Placental pericyte (primary cell): ENCODE results near the gene RABGAP1L. TPM values are rescaled to one million over a fixed set of nuclear protein-coding genes. Genes with fewer than 3 reads are reported as not detected.

Source experiments
- small RNA-seq: library from RNA; depleted of rRNA; stranded (forward); fragments of <200 nt; gene quantifications from one replicate; pipeline ENCODE3, GENCODE V24; 2012; ENCODE audit warnings: low replicate concordance
- total RNA-seq: library from RNA; depleted of rRNA; stranded (reverse); fragments of >200 nt; gene quantifications from 2 replicates; pipeline ENCODE4 v1.2.3, GENCODE V29; 2012

Gene RABGAP1L
- 18.4 and 32.4 TPM in 2 replicates for total RNA-seq

DNA sequence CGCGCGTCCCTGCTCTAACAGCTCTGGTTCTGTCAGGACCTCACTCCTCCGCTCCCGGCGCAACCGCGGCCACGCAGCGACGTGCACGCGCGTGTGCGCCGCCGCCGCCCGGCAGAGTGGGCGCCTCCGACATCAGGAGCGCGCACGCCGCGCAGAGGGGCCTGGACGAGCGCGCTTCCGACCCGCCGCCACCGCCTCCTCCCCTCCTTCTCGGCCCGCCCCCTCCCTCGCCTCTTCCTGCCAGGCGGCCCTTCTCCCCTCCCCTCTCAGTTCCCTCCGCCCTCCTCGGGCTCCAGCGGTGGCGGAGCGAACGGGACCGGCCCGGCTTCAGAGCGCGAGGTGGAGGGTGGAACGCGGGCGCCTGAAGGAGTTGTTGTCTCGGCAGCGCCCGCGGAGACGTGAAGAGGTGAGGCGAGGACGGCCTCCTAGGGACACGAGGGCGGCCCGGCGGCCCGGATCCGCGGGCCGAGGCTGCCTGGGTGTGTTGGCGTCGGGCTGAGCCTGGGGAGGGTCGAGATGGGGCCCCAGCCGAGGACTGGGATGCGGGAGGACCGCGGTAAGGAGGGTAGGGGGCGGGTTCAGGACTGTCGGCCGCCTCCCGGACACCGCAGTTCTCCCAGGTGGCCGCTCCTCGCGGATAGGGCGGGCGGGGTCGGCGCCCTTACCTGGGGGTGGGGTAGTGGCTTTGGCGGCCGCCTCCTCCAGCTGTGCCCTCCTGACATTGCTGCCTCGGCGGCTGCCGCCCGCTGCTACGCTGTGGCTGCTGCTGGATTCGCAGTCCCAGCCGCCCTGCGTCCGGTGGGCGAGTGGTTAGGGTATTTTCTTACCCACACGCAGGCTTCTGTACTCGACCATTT is at the start of gene RABGAP1L:
TSS of gene RABGAP1L (plus strand) at position 269 of the 857 bp plus-strand sequence.

GRCh38 chr1:174447866-174448530 is 288.7 kb downstream of the RABGAP1L start, which contains the start of gene GPR52:
TSS of gene GPR52 (plus strand) at chr1:174447964. CDS start at chr1:174448112, 148 bp downstream.

DNA sequence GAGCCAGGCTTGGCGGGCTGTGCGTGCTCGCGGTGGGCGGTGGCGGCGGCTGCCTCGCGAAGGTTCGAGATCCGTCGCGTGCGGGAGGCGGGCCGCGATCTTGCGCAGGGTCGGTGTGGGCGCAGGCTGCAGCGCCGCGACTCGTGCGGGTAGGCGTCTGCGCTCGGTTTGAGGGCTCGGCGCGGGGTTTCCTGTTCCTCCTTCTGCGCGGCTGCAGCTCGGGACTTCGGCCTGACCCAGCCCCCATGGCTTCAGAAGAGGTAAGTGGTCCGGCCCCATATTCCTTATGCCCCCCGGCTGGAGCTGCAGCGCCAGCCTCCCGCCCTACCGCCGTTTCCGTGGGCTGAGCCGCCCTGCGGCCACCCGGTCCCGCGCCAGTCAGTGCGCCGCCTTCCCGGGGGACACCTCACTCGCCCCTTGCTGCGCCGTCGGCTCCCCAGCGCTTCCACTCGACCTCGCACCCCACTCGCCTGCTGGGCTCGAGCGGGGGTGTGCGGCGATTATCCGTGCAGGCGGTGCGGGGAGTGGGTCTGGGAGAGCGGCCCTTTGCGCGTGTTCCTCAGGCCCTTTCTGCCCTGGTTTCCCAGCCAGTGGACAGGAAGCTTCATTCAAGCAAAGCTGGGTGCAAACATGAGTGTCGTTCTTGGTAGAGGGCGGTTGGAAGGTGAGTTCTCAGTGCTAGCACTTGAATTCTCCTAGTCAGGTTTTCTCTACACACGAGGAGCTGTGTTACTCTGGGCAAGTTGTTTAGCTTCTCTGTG is 840.8 kb downstream of the RABGAP1L start, which contains the start of gene CACYBP:
TSS of gene CACYBP (plus strand) at position 12 of the 761 bp plus-strand sequence. CDS start at position 246, 234 bp downstream.

DNA sequence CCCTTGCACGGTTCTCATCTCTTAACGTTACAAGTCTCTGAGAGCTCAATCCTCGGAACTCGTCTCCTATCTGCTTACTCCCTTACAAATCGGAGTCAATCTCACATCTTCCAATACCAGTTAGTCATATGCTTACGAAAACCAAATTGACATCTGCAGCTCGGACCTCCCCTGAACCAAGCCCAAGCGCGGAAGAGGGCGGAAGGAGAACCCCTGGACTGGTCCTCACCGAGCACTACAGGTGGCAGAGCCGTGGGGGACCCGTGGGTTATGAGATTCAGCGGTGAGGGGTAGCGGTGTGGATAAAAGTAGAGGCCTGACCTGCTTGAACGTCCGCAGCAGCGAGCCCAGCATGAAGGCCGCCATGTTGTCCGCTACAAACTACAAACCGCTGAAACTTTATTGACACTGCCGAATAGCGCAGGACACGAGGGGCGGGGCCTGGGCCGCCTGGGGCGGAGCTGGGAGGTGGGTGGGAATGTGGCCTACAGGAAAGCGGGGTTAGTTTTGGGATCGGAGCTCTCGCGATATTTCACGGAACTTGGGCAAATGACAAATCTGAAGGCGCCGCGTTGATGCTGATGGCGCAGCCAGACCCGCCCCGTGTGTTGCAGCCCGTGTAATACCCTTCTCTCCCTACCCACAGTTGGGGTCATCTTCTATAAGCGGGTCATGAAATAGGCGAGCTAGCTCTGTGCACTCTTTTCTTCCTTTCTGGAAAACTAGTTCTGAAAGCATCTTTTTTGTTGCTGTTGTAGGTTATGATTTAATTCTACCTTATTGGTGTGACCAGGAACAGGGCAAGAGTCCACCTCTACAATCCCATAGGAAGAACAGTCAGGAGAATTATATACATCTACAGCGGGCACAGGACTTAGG is 864.0 kb downstream of the RABGAP1L start, which contains the start of gene MRPS14:
TSS of gene MRPS14 (minus strand) at position 383 of the 879 bp plus-strand sequence. CDS start at position 366, 17 bp downstream.

Small RNAs within 50 kb of the gene (small RNA-seq; reads per million reads assigned to genes)
- gene BANF1P4 (not detected), gene RF00019 (not detected), gene RNU6-307P (not detected)

Other genes starting within 250 kb of the RABGAP1L start
- 0.43 TPM in 1 of 2 replicates, not detected in the other for gene SERPINC1, start 242.2 kb upstream of the RABGAP1L start, total RNA-seq
- gene RC3H1, start 137.2 kb upstream of the RABGAP1L start, total RNA-seq, result 22.5 and 35.1 TPM in 2 replicates